ENCODE results near the gene NDEL1.

DNA sequence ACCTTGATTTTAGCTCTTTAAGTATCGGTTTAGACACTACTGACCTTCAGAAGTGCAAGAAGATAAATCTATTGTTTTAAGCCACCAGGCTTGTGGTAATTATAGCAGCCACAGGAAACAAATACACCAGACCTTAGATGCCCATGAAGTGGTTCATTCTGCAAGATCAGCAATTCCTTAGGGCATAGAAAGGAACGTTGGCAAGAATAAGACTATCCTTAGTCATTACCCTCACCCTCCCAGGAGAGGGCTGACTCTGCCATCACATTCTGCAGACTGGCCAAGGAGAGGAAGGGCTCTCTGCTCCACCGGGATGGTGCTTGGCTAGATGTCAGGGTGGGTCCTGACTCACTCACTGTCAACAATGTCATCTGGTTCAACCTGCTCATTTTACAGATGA lies 14.1 kb upstream of the NDEL1 start:
- TF ChIP-seq, protein P1, sequence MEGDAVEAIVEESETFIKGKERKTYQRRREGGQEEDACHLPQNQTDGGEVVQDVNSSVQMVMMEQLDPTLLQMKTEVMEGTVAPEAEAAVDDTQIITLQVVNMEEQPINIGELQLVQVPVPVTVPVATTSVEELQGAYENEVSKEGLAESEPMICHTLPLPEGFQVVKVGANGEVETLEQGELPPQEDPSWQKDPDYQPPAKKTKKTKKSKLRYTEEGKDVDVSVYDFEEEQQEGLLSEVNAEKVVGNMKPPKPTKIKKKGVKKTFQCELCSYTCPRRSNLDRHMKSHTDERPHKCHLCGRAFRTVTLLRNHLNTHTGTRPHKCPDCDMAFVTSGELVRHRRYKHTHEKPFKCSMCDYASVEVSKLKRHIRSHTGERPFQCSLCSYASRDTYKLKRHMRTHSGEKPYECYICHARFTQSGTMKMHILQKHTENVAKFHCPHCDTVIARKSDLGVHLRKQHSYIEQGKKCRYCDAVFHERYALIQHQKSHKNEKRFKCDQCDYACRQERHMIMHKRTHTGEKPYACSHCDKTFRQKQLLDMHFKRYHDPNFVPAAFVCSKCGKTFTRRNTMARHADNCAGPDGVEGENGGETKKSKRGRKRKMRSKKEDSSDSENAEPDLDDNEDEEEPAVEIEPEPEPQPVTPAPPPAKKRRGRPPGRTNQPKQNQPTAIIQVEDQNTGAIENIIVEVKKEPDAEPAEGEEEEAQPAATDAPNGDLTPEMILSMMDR (conservative IDR thresholded peaks at IDR 0.05), result no peak
- TF ChIP-seq EZH2 (IDR thresholded peaks at IDR 0.05; ENCODE audit: low read depth), result no peak
